GM23338 (cell line): ENCODE data around the gene FTO. TPM values are rescaled to one million over a fixed set of nuclear protein-coding genes. Genes with fewer than 3 reads are reported as not detected.

ENCODE experiments used
- ATAC-seq: fragments of 200-7000 bp; cut with Tn5 transposase; 3 replicates; pipeline ENCODE4 v1.9.1; 2020
- DNase-seq: peaks from one replicate; pipeline ENCODE4 v3.0.0-alpha.2; 2015; ENCODE audit warnings: low spot score
- H2AFZ ChIP-seq: fragments of 200-600 bp; sonication (generic); 2 replicates; pipeline ENCODE4 v1.8.0; 2016; ENCODE audit warnings: antibody characterized with exemption, mild to moderate bottlenecking, moderate library complexity
- H3F3A ChIP-seq: fragments of 200-600 bp; sonication (generic); replicated peaks from 2 replicates; pipeline ENCODE4 v1.8.0; 2017; ENCODE audit warnings: antibody characterized with exemption, mixed run types, low read depth
- H3K27ac ChIP-seq: fragments of 200-600 bp; sonication (generic); 2 replicates; pipeline ENCODE4 v1.6.1; 2016; ENCODE audit warnings: low read depth
- H3K27me3 ChIP-seq: fragments of 200-600 bp; sonication (generic); 2 replicates; pipeline ENCODE4 v1.8.0; 2016; ENCODE audit warnings: mild to moderate bottlenecking, mixed run types, moderate library complexity; ENCODE audit not compliant: insufficient read depth
- H3K36me3 ChIP-seq: fragments of 200-600 bp; sonication (generic); 2 replicates; pipeline ENCODE4 v1.8.0; 2016; ENCODE audit warnings: mild to moderate bottlenecking; ENCODE audit not compliant: insufficient read depth
- H3K4me1 ChIP-seq: fragments of 200-600 bp; sonication (generic); 2 replicates; pipeline ENCODE4 v1.8.0; 2016; ENCODE audit warnings: mild to moderate bottlenecking, moderate library complexity; ENCODE audit not compliant: insufficient read depth
- H3K4me2 ChIP-seq: fragments of 200-600 bp; sonication (generic); 2 replicates; pipeline ENCODE4 v1.7.1; 2017; ENCODE audit warnings: mixed run types
- H3K4me3 ChIP-seq: fragments of 200-600 bp; sonication (generic); 2 replicates; pipeline ENCODE4 v1.6.1; 2016; ENCODE audit warnings: mixed run types
- H3K79me2 ChIP-seq: fragments of 200-600 bp; sonication (generic); replicated peaks from 2 replicates; pipeline ENCODE4 v1.8.0; 2017; ENCODE audit warnings: mild to moderate bottlenecking; ENCODE audit not compliant: insufficient read depth
- H3K9me2 ChIP-seq: fragments of 200-600 bp; sonication (generic); 2 replicates; pipeline ENCODE4 v1.8.0; 2017; ENCODE audit not compliant: insufficient read depth
- H4K20me1 ChIP-seq: fragments of 200-600 bp; sonication (generic); replicated peaks from 2 replicates; pipeline ENCODE4 v1.8.0; 2017; ENCODE audit warnings: mild to moderate bottlenecking; ENCODE audit not compliant: insufficient read depth
- H3K27ac Mint-ChIP-seq: 2 replicates; pipeline ENCODE4 v1.8.0; 2020; ENCODE audit warnings: inconsistent platforms, mild to moderate bottlenecking, moderate library complexity, mixed read lengths
- H3K27me3 Mint-ChIP-seq: 3 replicates; pipeline ENCODE4 v1.8.0; 2022; ENCODE audit warnings: low read depth, mild to moderate bottlenecking, moderate library complexity, mixed read lengths, inconsistent platforms; ENCODE audit not compliant: insufficient read depth, poor library complexity
- H3K36me3 Mint-ChIP-seq: 3 replicates; pipeline ENCODE4 v1.8.0; 2021; ENCODE audit warnings: low read depth, mild to moderate bottlenecking, inconsistent platforms, moderate library complexity, mixed read lengths
- H3K4me1 Mint-ChIP-seq: 3 replicates; pipeline ENCODE4 v1.8.0; 2020; ENCODE audit warnings: mild to moderate bottlenecking, inconsistent platforms, mixed read lengths
- H3K4me3 Mint-ChIP-seq: 3 replicates; pipeline ENCODE4 v1.8.0; 2021; ENCODE audit warnings: moderate library complexity, mild to moderate bottlenecking, inconsistent platforms, mixed read lengths
- H3K9me3 Mint-ChIP-seq: 3 replicates; pipeline ENCODE4 v1.8.0; 2020; ENCODE audit warnings: moderate library complexity, mild to moderate bottlenecking, inconsistent platforms, mixed read lengths
- CREB1 ChIP-seq: fragments of 250-450 bp; sonication (Bioruptor Pico); IDR thresholded peaks from 2 replicates; pipeline ENCODE4 v1.5.0; 2020; ENCODE audit warnings: low read depth, mild to moderate bottlenecking, moderate library complexity
- CTCF ChIP-seq, 2 experiments: fragments of 200-600 bp in 1 of 2; sonication (generic) in 1 of 2; conservative IDR thresholded peaks; 2 replicates each; pipeline versions ENCODE4 v1.5.1 to v1.6.1; 2016 to 2017; ENCODE audit warnings: antibody characterized with exemption in 2 of 2, low read depth in 2 of 2, mild to moderate bottlenecking in 2 of 2, moderate library complexity in 1 of 2
- ETS1 ChIP-seq: IDR thresholded peaks from 2 replicates; pipeline ENCODE4 v1.6.1; 2016; ENCODE audit warnings: antibody characterized with exemption
- EZH2 ChIP-seq: fragments of 200-600 bp; sonication (generic); IDR thresholded peaks from one replicate; pipeline ENCODE4 v1.8.0; 2017; ENCODE audit warnings: antibody characterized with exemption, mild to moderate bottlenecking, low read depth; ENCODE audit not compliant: unreplicated experiment
- EZH2phosphoT487 ChIP-seq: fragments of 200-600 bp; sonication (generic); IDR thresholded peaks from one replicate; pipeline ENCODE4 v1.8.1; 2018; ENCODE audit warnings: antibody characterized with exemption; ENCODE audit not compliant: unreplicated experiment
- NANOG ChIP-seq: IDR thresholded peaks from 2 replicates; pipeline ENCODE4 v1.6.1; 2016; ENCODE audit warnings: antibody characterized with exemption, borderline replicate concordance
- POLR2AphosphoS5 ChIP-seq: IDR thresholded peaks from 2 replicates; pipeline ENCODE4 v1.6.1; 2016; ENCODE audit warnings: antibody characterized with exemption, low read depth
- STAT1 ChIP-seq: IDR thresholded peaks from one replicate; pipeline ENCODE4 v1.6.1; 2016; ENCODE audit warnings: antibody characterized with exemption; ENCODE audit not compliant: unreplicated experiment
- ZNF331 ChIP-seq: fragments of 250-450 bp; sonication (Bioruptor Pico); IDR thresholded peaks from 2 replicates; pipeline ENCODE4 v1.5.0; 2020; ENCODE audit warnings: low read depth, mild to moderate bottlenecking, moderate library complexity
- polyA plus RNA-seq: library from polyadenylated mRNA; unstranded; fragments of >200 nt; fragmentation: Nextera tagmentation; extraction: Ambion mirVana; gene quantifications from 2 replicates; pipeline ENCODE4 v1.2.1, GENCODE V29; 2016
- total RNA-seq: library from RNA; depleted of rRNA; stranded (reverse); fragments of >200 nt; shearing (Covaris generic); gene quantifications from 2 replicates; pipeline ENCODE4 v1.2.3, GENCODE V29; 2014

Gene FTO
- total and polyA plus RNA-seq, 2 experiments from 2014 or later = 17.7 to 69.6 TPM

- DNase-seq = no peak
- Histone ChIP-seq H3K36me3 (no peaks in the 10 kb centered on the region), H3K79me2 (no peaks in the 10 kb centered on the region), H4K20me1 (no peaks in the 10 kb centered on the region; the same call in 1 of the 2 replicates), H3K4me3 (no peak overlapping the region), H3K4me1 (0 out of 2 replicates have a peak, but pooled peaks cover 6% of the 10 kb centered on the region), H2AFZ (no peak overlapping the region), H3K9me2 (no peaks in the 10 kb centered on the region), H3F3A (no peaks in the 10 kb centered on the region), H3K27ac (no peak overlapping the region), H3K4me2 (no peak overlapping the region), H3K27me3 (no peaks in the 10 kb centered on the region)
- Mint-ChIP-seq H3K36me3 (no peaks in the 10 kb centered on the region), H3K9me3 (no peaks in the 10 kb centered on the region), H3K4me1 (peaks cover 11% of the 10 kb centered on the region), H3K27ac (no peak overlapping the region), H3K27me3 (peaks cover 3% of the 10 kb centered on the region), H3K4me3 (no peak overlapping the region)
- no peak for TF ChIP-seq ETS1
- no peak for TF ChIP-seq EZH2phosphoT487
- no peak for TF ChIP-seq CREB1
- TF ChIP-seq EZH2 = no peak
- TF ChIP-seq POLR2AphosphoS5 = no peak
- no peak for TF ChIP-seq STAT1
- no peak for TF ChIP-seq NANOG
- ATAC-seq = no peak
These were observed 445.0 kb downstream of the FTO start for GRCh38 chr16:54148974-54149373.

- Histone ChIP-seq H3K36me3 (no peaks in the 10 kb centered on the region), H2AFZ (no peak overlapping the region), H3K9me2 (0 out of 2 replicates have a peak, but pooled peaks cover 3% of the 10 kb centered on the region), H3K4me3 (no peak overlapping the region), H4K20me1 (no peaks in the 10 kb centered on the region; the same call in 1 of the 2 replicates), H3K4me2 (no peak overlapping the region), H3K79me2 (no peaks in the 10 kb centered on the region), H3F3A (no peaks in the 10 kb centered on the region), H3K4me1 (0 out of 2 replicates have a peak, but pooled peaks cover 6% of the 10 kb centered on the region), H3K27me3 (no peaks in the 10 kb centered on the region), H3K27ac (no peak overlapping the region)
- DNase-seq = no peak
- TF ChIP-seq ZNF331 (CRISPR knock-in tag) (no peak), CREB1 (no peak), ETS1 (no peak), EZH2 (no peak), CTCF (conservative IDR thresholded peaks at IDR 0.05; ENCODE audit: low read depth in 2 of 2) (no peak)
- H3K4me3 Mint-ChIP-seq = no peak overlapping the region
- H3K36me3 Mint-ChIP-seq = no peaks in the 10 kb centered on the region
- no peak for ATAC-seq
- H3K27me3 Mint-ChIP-seq = peaks cover 5% of the 10 kb centered on the region
- H3K4me1 Mint-ChIP-seq = peaks cover 11% of the 10 kb centered on the region
- H3K9me3 Mint-ChIP-seq = no peaks in the 10 kb centered on the region
- H3K27ac Mint-ChIP-seq = no peak overlapping the region
These were observed 446.9 kb downstream of the FTO start for GRCh38 chr16:54150861-54151260.
